Mesothelial cell of epicardium (in vitro differentiated cells): ENCODE measurements around the gene PRKN. TPM values are rescaled to one million over a fixed set of nuclear protein-coding genes. Genes with fewer than 3 reads are reported as not detected.

Source experiments
- DNase-seq, 2 experiments: peaks; one replicate each; pipeline ENCODE4 v3.0.0; 2021; ENCODE audit warnings: low spot score in 2 of 2; ENCODE audit not compliant: unreplicated experiment in 2 of 2
- H3K27ac Mint-ChIP-seq: 2 replicates; pipeline ENCODE4 v1.8.0; 2021; ENCODE audit warnings: mixed read lengths
- H3K27me3 Mint-ChIP-seq: 2 replicates; pipeline ENCODE4 v1.8.0; 2021; ENCODE audit warnings: low read depth, mixed read lengths
- H3K36me3 Mint-ChIP-seq: 2 replicates; pipeline ENCODE4 v1.8.0; 2021; ENCODE audit warnings: mixed read lengths
- H3K4me1 Mint-ChIP-seq: 2 replicates; pipeline ENCODE4 v1.8.0; 2021; ENCODE audit warnings: mixed read lengths
- H3K4me3 Mint-ChIP-seq: 2 replicates; pipeline ENCODE4 v1.8.0; 2021; ENCODE audit warnings: mild to moderate bottlenecking, moderate library complexity, mixed read lengths
- H3K9me3 Mint-ChIP-seq: 2 replicates; pipeline ENCODE4 v1.8.0; 2021; ENCODE audit warnings: mixed read lengths
- CTCF ChIP-seq: fragments of 200-600 bp; sonication (generic); IDR thresholded peaks from one replicate; pipeline ENCODE4 v1.5.0; 2021; ENCODE audit warnings: antibody characterized with exemption; ENCODE audit not compliant: unreplicated experiment
- total RNA-seq: library from RNA; stranded (reverse); gene quantifications from 3 replicates; pipeline ENCODE4 v1.2.1, GENCODE V29; 2021

The PRKN gene
- total RNA-seq, 1 donor from 2014 or later, result 7.6 TPM

- H3K4me1 Mint-ChIP-seq, result no peaks in the 10 kb centered on the region
- TF ChIP-seq CTCF, result no peak
- DNase-seq, result no peak
- peaks cover 8% of the 10 kb centered on the region for H3K27me3 Mint-ChIP-seq
- no peaks in the 10 kb centered on the region for H3K9me3 Mint-ChIP-seq
- H3K36me3 Mint-ChIP-seq, result no peaks in the 10 kb centered on the region
- H3K27ac Mint-ChIP-seq, result no peak overlapping the region
- no peak overlapping the region for H3K4me3 Mint-ChIP-seq
Observed at GRCh38 chr6:162178666-162179065, 548.9 kb downstream of the PRKN start.

GRCh38 chr6:162178266-162178665 is 549.3 kb downstream of the PRKN start:
- Mint-ChIP-seq H3K36me3 (no peaks in the 10 kb centered on the region), H3K4me3 (no peak overlapping the region), H3K27me3 (peaks cover 8% of the 10 kb centered on the region), H3K4me1 (no peaks in the 10 kb centered on the region), H3K9me3 (no peaks in the 10 kb centered on the region), H3K27ac (no peak overlapping the region)
- DNase-seq, result no peak
- TF ChIP-seq CTCF, result no peak

- Mint-ChIP-seq H3K36me3 (no peaks in the 10 kb centered on the region), H3K4me1 (no peaks in the 10 kb centered on the region), H3K4me3 (no peak overlapping the region), H3K9me3 (no peaks in the 10 kb centered on the region), H3K27me3 (peaks cover 8% of the 10 kb centered on the region), H3K27ac (no peak overlapping the region)
- DNase-seq, result no peak
- TF ChIP-seq CTCF, result no peak
Observed at GRCh38 chr6:162177746-162178145, 549.8 kb downstream of the PRKN start.

- Mint-ChIP-seq H3K4me3 (no peak overlapping the region), H3K36me3 (no peaks in the 10 kb centered on the region), H3K27me3 (peaks cover 8% of the 10 kb centered on the region), H3K4me1 (no peaks in the 10 kb centered on the region), H3K9me3 (no peaks in the 10 kb centered on the region), H3K27ac (no peak overlapping the region)
- DNase-seq, result no peak
- TF ChIP-seq CTCF, result no peak
Observed at GRCh38 chr6:162173466-162173865, 554.1 kb downstream of the PRKN start.

GRCh38 chr6:162165479-162165878 is 562.1 kb downstream of the PRKN start:
- Mint-ChIP-seq H3K4me1 (no peaks in the 10 kb centered on the region), H3K9me3 (no peaks in the 10 kb centered on the region), H3K27me3 (peaks cover 1% of the 10 kb centered on the region), H3K27ac (no peak overlapping the region), H3K36me3 (no peaks in the 10 kb centered on the region), H3K4me3 (no peak overlapping the region)
- DNase-seq, result no peak
- TF ChIP-seq CTCF, result no peak
